Midbrain (tissue), 1 donor: Measurements from ENCODE around the gene FNIP1.
"Not testable (repeated sequence)": the region's sequence is repeated elsewhere in the genome, so short reads cannot be mapped to it uniquely, and the experiment has no call there.

Source experiments
- DNase-seq: peaks from one replicate; lab custom pipeline; 2025; lab: John Stamatoyannopoulos, UW

Gene FNIP1

DNA sequence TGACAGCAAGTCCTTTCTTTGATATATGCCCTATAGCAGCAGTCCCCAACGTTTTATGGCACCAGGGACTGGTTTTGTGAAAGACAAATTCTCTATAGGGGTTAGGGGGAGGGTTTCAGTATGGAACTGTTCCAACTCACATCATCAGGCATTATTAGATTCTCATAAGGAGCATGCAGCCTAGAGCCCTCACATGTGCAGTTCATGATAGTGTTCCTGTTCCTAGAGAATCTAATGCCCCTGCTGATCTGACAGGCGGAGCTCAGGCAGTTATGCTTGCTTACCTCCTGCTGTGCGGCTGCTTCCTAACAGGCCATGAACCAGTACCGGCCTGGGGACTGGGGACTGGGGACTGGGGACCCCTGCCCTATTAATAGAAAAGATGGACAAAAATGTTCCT is 159.1 kb downstream of the FNIP1 start:
- DNase-seq: no peak

DNA sequence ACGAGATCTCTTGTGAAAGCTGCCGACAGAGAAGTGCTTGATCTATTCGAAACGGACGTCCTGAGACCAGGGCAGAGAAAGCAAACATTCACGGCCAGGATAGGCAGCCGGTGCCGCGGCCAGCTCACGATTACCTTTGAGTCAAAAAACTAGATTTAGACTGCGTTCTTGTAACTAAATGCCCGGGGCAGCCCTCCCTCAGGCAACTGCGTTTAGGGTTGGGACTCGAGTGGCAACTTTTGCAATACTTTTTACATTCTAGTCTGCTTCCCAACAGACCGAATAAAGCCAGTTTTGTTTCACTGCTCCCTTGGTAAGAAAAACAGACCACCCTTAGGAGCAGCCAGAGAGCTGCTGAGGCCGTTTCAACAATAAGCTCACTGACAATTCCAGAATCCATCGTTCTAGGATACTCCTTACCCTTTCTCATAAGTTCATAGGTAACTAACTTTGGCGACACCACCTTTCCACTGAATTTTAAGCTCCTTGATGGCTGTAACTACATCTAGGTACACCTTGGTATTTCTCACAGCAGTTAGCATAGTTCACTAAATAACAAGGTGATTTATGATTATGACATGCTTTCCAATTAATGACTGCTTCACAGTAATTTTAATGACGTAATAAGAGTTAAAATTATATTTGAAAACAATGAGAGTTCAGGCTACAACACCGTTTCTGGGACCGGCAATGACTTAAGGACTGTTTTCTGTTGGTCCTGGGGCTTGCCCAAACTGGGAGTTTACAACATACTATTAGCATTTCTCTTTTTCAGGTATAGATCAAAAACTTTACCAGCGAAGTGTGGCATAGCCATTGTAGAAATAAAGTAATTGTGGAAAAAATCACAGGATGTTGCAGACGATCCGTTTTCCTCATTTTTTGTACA is 160.9 kb downstream of the FNIP1 start:
- DNase-seq: no peak

DNA sequence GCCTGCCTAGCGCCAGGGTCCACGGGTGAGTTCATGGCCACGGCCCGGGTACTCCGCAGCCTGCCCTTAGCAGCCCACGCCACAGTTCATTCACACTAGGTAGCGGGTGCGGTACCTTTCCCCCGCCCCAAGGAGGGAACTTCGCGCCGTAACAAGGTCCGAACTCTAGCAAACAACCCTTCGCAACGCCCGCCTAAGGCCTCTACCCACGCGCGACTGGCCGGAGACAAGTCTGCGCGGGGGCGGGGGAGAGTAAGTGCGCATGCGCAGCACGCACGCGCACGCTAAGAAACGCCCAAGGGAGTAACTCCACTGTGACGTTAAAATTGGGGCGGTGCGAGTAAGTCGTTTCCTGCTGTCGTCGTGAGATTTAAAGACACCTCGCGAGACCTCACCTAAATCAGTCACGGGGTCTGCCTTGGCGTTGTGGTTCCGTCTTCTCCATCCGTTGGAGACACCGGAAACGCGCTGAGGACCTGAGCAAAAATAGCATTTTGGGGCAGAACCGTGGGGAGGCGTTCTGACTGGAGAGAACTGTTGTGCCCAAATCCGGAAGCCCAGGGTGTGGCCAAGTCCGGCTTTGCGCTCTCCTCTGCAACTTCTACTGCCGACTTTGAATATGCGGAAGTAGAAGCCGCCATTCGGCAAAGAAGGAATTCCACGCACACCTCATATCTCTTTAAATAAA is 161.7 kb downstream of the FNIP1 start, which contains the start of gene RAPGEF6:
Gene RAPGEF6 (minus strand): TSS at position 234 of the 688 bp plus-strand sequence. CDS start 199 bp downstream, at position 35.
- DNase-seq: peak; percentile 99

DNA sequence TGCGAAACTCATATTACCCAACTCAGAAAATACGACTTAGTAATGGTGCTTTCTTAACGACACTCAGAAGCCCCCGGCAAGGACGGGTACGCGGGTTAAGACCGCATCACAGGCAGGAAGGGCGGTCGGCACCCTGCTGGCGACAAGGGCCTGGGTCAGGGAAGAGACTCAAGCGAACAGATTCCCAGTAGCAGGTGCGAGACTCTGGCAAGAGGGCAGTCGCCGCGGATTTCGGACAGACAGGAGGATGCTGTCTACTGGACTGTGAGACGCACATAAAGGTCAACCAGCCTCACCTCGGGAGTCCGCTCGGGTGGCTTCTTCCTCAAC is 162.2 kb downstream of the FNIP1 start:
- DNase-seq: no peak

DNA sequence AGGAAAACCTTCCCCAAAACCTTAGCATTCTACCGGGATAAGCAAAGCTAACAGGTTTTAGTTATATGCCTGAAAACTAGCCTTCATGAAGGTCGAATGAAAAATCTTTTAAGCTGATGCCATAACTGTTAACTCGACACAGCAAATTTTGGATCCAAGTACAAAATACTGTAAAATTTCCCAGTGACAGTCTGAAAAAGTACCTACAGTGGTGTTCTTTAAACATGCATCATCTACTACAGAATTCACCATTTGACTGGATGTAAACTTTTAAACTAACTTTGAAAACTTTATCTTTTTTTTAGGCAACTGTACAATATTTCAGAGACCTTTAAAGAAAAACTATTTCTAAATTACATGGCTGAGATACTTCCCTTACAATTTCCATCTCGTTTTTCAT is 162.6 kb downstream of the FNIP1 start:
- no peak for DNase-seq

- DNase-seq: no peak
These were observed 163.0 kb downstream of the FNIP1 start for GRCh38 chr5:131633830-131634229.

GRCh38 chr5:131630963-131631350 is 165.9 kb downstream of the FNIP1 start:
- no peak for DNase-seq

DNA sequence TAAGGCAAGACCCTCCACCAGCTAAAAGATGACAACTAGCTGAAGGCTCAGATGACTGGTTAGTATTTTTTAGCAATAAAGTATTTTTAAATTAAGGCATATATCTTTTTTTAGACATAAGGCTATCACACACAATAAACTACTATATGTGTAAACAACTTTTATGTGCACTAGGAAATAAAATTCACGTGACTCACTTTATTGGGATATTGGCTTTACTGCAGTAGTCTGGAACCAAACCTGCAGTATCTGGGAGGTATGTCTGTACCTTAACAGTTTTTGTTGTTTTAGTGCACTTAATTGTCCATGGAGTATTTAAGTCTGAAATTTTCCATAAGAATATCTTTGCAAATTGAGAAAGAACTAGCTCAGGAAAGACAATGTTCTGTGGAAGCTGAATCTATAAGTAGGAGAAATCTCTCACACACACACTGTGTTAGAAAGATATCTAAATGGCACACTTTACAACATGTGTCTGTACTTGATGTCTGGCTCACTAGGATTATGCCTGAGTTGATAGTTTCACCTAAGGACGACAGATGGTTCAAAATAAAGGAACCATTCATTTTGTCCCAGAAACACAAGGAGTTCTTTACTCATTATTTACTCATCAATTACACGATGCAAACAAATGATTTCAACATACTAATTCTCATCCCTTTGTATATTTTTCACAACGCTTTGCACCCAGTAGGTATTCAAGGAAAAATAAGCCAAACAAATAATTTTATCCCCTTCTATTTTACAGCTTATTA is 166.4 kb downstream of the FNIP1 start:
- DNase-seq: no peak

DNA sequence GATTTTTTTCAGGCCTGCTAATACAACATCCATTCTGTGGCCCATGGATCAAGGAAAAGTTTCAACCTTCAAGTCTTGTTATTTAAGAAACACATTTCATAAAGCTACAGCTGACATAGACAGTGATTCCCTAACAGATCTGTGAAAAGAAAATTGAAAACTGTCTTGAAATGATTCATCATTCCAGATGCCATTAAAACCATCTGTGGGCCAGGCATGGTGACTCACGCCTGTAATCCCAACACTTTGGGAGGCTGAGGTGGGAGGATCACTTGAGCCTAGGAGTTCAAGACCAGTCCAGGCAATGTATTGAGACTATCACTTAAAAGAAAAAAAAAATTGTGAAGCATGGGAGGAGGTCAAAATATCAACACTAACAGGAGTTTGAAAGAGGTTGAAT is 167.8 kb downstream of the FNIP1 start:
- no peak for DNase-seq

GRCh38 chr5:131627207-131627865 is 169.5 kb downstream of the FNIP1 start:
- DNase-seq: no peak

DNA sequence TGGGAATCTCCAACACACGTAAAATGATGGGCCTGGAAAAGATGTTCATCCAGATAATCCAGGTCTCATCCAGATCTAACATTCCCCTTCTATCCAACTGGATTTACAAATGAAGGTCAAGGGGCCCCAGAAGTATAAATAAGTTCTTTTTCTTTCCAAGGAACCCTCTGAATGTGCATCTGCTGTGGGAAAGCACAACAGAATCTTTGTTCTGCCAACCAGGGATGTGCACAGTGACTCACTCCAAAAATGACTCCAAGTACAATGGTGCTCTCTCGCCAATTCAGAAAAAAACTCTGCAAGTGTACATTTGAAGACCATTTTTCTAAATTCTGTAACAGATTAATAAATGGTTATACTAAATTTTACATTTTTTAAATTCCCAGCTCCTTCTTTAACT is 174.2 kb downstream of the FNIP1 start:
- DNase-seq: peak; percentile 82

GRCh38 chr5:131621164-131621563 is 175.7 kb downstream of the FNIP1 start:
- not testable (repeated sequence) for DNase-seq

GRCh38 chr5:131619102-131619501 is 177.7 kb downstream of the FNIP1 start:
- no peak for DNase-seq

- DNase-seq: no peak
These were observed 179.5 kb downstream of the FNIP1 start for GRCh38 chr5:131617140-131617822.

DNA sequence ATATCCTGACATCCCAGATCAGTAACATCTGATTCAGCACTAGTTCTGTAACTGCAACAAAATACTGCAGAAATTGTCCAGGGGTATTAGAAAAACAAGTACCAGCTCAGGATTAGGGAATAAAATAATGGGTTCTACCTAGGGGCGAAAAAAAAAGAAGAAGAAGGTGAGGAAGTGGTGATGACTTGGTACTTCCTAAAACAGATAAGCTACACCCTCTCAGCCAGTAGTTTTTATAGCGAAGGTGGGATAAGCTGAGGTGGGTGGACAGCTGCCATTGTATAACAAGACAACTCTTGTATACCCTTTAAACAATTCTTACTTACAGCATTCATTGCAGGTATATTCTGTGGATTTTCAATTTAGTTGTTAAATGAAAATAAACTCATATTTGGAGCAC is 180.9 kb downstream of the FNIP1 start:
- no peak for DNase-seq

GRCh38 chr5:131613423-131613822 is 183.4 kb downstream of the FNIP1 start:
- no peak for DNase-seq

GRCh38 chr5:131611064-131611381 is 185.8 kb downstream of the FNIP1 start:
- no peak for DNase-seq

DNA sequence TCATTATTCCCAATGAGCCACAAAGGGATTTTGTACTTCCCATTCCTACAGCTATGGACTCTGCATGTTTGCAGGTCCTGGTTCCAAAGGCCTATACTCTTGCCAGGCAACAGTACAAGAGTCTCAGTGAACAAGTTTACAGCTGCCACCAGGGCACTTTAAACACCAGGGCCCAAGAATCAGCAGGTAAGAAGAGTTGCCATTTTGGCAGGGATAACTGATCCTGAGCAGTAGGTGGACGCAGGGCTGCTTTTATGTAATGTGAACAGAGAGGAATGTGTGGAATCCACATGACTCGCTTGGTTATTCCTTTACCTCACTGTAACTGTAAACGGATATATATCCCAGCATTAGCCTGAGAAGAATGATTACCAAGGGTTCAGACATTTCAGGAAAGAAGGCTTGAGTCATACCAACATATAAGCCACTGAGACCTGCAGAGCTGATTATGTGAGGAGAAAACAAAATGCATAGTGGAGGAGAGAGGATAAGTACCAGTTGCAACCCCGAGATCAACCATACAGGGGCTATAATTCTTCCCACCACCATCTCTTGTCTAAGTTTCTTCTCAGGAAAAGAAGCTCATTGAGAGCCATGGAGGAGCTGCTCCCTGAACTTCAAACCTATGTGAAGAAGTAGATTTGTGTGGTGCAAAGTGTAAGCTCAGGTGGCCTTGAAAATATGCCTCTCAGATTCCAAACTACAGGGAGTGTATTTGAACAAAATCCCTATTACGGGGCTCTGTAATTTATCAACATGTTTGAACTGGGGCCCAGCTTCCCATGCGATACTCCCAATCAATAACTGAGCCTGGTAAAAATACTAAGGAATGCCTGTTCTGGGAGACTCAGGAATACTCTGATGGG is 186.4 kb downstream of the FNIP1 start:
- DNase-seq: no peak

GRCh38 chr5:131609774-131610173 is 187.0 kb downstream of the FNIP1 start:
- DNase-seq: no peak

DNA sequence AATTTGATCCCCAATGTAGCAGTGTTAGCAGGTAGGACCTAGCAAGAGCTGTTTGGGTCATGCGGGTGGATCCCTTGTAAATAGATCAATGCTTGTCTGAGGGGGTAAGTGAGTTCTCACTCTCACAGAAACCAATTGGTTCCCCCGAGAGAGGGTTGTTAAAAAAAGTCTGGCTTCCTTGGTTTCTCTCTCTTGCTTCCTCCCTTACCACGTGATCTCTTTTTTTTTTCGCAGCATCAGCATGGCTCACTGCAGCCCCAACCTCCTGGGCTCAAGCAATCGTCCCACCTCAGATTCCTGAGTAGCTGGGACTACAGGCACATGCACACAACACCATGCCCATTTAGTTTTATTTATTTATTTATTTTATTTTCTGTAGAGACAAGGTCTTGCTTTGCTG is 188.2 kb downstream of the FNIP1 start:
- no peak for DNase-seq
